Activated naive CD8-positive, alpha-beta T cell treated with anti-CD3 and anti-CD28 coated beads, Interleukin-2, amount 10 ng/mL, durations not matched to agents 7 days and 5 days (primary cell): ENCODE data around the gene NRIP2. TPM values are rescaled to one million over a fixed set of nuclear protein-coding genes. Genes with fewer than 3 reads are reported as not detected.

Experiments
- ATAC-seq: fragments of 150-1000 bp; cut with Tn5 transposase; one replicate; pipeline ENCODE4 v1.10.0; 2021; ENCODE audit warnings: low read depth, moderate library complexity
- POLR2A ChIA-PET: fragments of 350-600 bp; sonication (Branson Sonifier 250); formaldehyde crosslinking; loops from one replicate; lab custom pipeline; 2021; ENCODE audit warnings: antibody characterized with exemption; lab: Charles Lee
- DNase-seq: peaks from one replicate; pipeline ENCODE4 v3.0.0; 2021
- H3K27ac Mint-ChIP-seq: one replicate; pipeline ENCODE4 v1.8.0; 2022; ENCODE audit warnings: mild to moderate bottlenecking, mixed read lengths
- H3K27me3 Mint-ChIP-seq: one replicate; pipeline ENCODE4 v1.8.0; 2022; ENCODE audit warnings: mild to moderate bottlenecking, moderate library complexity, mixed read lengths
- H3K36me3 Mint-ChIP-seq: one replicate; pipeline ENCODE4 v1.8.0; 2021; ENCODE audit warnings: mild to moderate bottlenecking, mixed read lengths
- H3K4me1 Mint-ChIP-seq: one replicate; pipeline ENCODE4 v1.8.0; 2021; ENCODE audit warnings: mixed read lengths
- H3K4me3 Mint-ChIP-seq: one replicate; pipeline ENCODE4 v1.8.0; 2022; ENCODE audit warnings: mild to moderate bottlenecking, moderate library complexity, mixed read lengths
- H3K9me3 Mint-ChIP-seq: one replicate; pipeline ENCODE4 v1.8.0; 2021; ENCODE audit warnings: mixed read lengths
- total RNA-seq, 2 experiments: library from RNA; stranded (reverse); gene quantifications; one replicate each; pipeline ENCODE4 v1.2.3, GENCODE V29; 2021

The NRIP2 gene
- total RNA-seq, 2 experiments from 2014 or later = not detected

DNA sequence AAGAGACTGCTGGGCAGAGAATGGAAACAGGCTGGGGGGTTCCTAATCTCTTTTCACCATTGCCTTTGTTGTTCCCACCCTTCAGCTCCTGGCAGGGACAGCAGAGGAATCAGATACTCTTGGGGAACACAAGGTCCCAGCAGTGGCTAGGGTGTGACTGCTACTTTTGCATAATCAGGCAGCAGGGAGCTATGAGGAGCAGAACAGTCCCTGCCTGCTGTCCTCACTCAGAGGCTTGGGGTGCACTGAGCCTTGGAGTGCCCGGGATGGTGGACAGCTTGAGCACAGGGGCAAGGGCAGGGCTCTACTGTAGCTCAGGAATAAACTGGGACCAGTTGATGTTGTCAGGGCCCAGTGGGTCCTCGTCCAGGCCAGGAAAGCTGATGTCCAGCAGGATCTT, 23.5 kb upstream of the NRIP2 start:
- Mint-ChIP-seq H3K27me3 (no peaks in the 10 kb centered on the region), H3K4me3 (no peak overlapping the region), H3K4me1 (peaks cover 2% of the 10 kb centered on the region), H3K36me3 (peaks cover 31% of the 10 kb centered on the region), H3K27ac (no peak overlapping the region), H3K9me3 (no peaks in the 10 kb centered on the region)
- DNase-seq (no peak), ATAC-seq (no peak)
- POLR2A ChIA-PET = interaction anchor here (1.9 kb wide), 1 partner anchor 18 kb away, joined by 5 read pairs; the partner anchor contains the start of genes FOXM1 and RHNO1

- peaks cover 2% of the 10 kb centered on the region for H3K4me1 Mint-ChIP-seq
- H3K27ac Mint-ChIP-seq = no peak overlapping the region
- no peaks in the 10 kb centered on the region for H3K9me3 Mint-ChIP-seq
- no peak for DNase-seq
- no peak for ATAC-seq
- POLR2A ChIA-PET = interaction anchor here (0.6 kb wide), 1 partner anchor 18 kb away, joined by 4 read pairs; no protein-coding TSS in a partner anchor
- no peak overlapping the region for H3K4me3 Mint-ChIP-seq
- no peaks in the 10 kb centered on the region for H3K27me3 Mint-ChIP-seq
- H3K36me3 Mint-ChIP-seq = peaks cover 25% of the 10 kb centered on the region
Observed at GRCh38 chr12:2857576-2857975, 22.7 kb upstream of the NRIP2 start.

DNA sequence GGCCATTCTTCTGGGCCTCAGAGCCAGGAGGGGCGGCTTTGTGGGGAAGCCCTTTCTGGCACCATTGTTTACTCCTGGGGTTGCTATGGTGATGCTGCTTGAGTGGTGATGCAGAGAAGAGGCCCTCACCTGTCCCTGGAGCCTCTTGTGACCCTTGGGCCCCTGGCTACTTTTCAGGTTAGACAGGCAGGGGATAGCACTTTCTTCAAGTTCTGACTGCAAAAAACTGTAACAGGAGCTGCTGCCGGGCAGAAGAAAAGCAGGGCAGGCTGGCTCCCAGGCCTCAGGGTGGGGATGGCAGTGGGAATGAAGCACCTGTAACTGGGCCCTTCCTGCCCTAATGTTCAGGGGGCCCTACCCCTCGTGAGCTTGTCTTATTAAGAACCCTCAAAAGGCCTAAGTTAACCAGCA, 22.2 kb upstream of the NRIP2 start, which contains the start of gene TEX52:
TSS of gene TEX52 (minus strand) at position 19 of the 411 bp plus-strand sequence. CDS start at position 6, 13 bp downstream.
- H3K36me3 Mint-ChIP-seq = peaks cover 22% of the 10 kb centered on the region
- no peaks in the 10 kb centered on the region for H3K9me3 Mint-ChIP-seq
- H3K4me1 Mint-ChIP-seq = peaks cover 2% of the 10 kb centered on the region
- DNase-seq = no peak
- H3K27ac Mint-ChIP-seq = peak within 1 kb of the TSS; percentile 64
- no peak for ATAC-seq
- no peak within 1 kb of the TSS for H3K4me3 Mint-ChIP-seq
- POLR2A ChIA-PET = interaction anchor here (0.6 kb wide), 1 partner anchor 18 kb away, joined by 4 read pairs; no protein-coding TSS in a partner anchor
- no peaks in the 10 kb centered on the region for H3K27me3 Mint-ChIP-seq

DNA sequence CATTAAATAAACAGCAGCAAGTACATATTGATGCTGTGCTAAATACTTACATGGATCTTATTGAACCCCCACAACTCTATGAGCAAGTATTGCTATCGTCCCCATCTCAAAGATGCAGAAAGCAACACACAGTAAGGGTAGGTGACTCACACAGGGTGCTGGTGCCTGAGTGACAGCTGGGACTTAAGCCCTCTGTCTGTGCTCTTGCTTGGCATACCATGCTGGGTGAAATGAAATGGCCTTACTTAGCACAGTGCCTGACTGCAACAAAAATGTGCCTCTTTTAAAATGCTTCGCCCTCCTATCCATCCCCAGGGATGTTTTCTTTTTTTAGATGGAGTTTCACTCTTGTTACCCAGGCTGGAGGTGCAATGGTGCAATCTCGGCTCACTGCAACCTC, 21.2 kb upstream of the NRIP2 start:
- Mint-ChIP-seq H3K27ac (peak overlapping the region; percentile 63), H3K4me1 (peaks cover 2% of the 10 kb centered on the region)
- POLR2A ChIA-PET = no interaction called here

DNA sequence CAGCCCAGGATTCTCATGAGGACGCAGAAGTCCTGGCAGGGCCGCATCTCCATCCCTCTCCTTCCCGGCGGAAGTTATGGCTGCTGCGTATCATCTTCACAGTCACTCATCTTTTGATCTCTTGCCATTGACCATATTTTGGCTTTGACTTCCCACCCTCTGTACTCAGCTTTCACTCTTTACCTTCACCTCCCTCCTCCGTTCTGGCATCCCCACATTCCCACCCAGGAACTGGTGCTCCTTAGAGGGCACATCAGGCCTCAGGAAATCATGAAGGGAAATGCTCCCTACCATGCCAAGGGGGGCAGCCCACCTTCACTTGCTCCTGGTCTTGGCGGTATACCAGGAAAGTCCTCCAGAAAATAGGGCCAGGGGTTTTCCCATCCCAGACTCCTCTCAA, 20.7 kb upstream of the NRIP2 start:
- H3K4me3 Mint-ChIP-seq = no peak overlapping the region
- peaks cover 2% of the 10 kb centered on the region for H3K4me1 Mint-ChIP-seq
- peaks cover 15% of the 10 kb centered on the region for H3K36me3 Mint-ChIP-seq
- DNase-seq (no peak), ATAC-seq (no peak)
- no peaks in the 10 kb centered on the region for H3K27me3 Mint-ChIP-seq
- POLR2A ChIA-PET = no interaction called here
- H3K9me3 Mint-ChIP-seq = no peaks in the 10 kb centered on the region
- no peak overlapping the region for H3K27ac Mint-ChIP-seq

More for the DNA sequence above, 21.2 kb upstream of the NRIP2 start:
- no peak overlapping the region for H3K4me3 Mint-ChIP-seq
- no peaks in the 10 kb centered on the region for H3K9me3 Mint-ChIP-seq
- H3K36me3 Mint-ChIP-seq = peaks cover 16% of the 10 kb centered on the region
- ATAC-seq (no peak), DNase-seq (no peak)
- no peaks in the 10 kb centered on the region for H3K27me3 Mint-ChIP-seq

- no peaks in the 10 kb centered on the region for H3K9me3 Mint-ChIP-seq
Observed at GRCh38 chr12:2854669-2855453, 20.0 kb upstream of the NRIP2 start.

DNA sequence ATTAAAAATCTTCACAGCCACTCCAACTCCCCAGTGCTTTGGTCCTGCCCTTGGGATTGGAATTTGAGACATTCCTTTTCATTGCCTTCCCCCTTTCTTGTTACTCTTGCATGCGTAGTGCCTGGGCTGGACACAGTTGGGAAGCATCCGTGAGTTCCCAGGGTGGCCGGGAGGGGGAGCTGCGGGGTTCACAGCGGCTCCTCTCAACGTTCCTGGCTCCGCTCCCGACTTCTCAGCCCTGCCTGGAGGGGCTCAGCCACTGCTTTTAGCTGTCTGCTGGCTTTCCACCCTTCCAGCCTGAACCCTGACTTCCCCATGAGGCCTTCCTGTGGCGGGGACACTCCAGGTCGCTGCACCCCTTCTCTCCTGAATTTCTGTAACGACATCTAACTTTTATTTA, 18.8 kb upstream of the NRIP2 start:
- Mint-ChIP-seq H3K4me1 (peaks cover 2% of the 10 kb centered on the region), H3K27me3 (no peaks in the 10 kb centered on the region), H3K9me3 (no peaks in the 10 kb centered on the region), H3K36me3 (peaks cover 2% of the 10 kb centered on the region), H3K4me3 (no peak overlapping the region), H3K27ac (no peak overlapping the region)
- ATAC-seq (peak; percentile 51), DNase-seq (peak; percentile 62)
- POLR2A ChIA-PET = no interaction called here

More at GRCh38 chr12:2854669-2855453, 20.0 kb upstream of the NRIP2 start:
- Mint-ChIP-seq H3K36me3 (peaks cover 9% of the 10 kb centered on the region), H3K27ac (no peak overlapping the region), H3K4me1 (peaks cover 2% of the 10 kb centered on the region), H3K27me3 (no peaks in the 10 kb centered on the region), H3K4me3 (no peak overlapping the region)
- POLR2A ChIA-PET = interaction anchor here (0.5 to 1.1 kb wide), 2 partner anchors 25 to 28 kb away, joined by 3 read pairs; no protein-coding TSS in a partner anchor
- DNase-seq = no peak
- no peak for ATAC-seq

GRCh38 chr12:2851931-2852330, 17.1 kb upstream of the NRIP2 start:
- peaks cover 2% of the 10 kb centered on the region for H3K4me1 Mint-ChIP-seq
- no peaks in the 10 kb centered on the region for H3K9me3 Mint-ChIP-seq
- H3K27me3 Mint-ChIP-seq = no peaks in the 10 kb centered on the region
- no peak overlapping the region for H3K4me3 Mint-ChIP-seq
- H3K27ac Mint-ChIP-seq = no peak overlapping the region
- POLR2A ChIA-PET = interaction anchor here (0.7 to 0.9 kb wide), 2 partner anchors 11 to 1232 kb away, joined by 3 read pairs; no protein-coding TSS in a partner anchor
- ATAC-seq (no peak), DNase-seq (no peak)
- peaks cover 2% of the 10 kb centered on the region for H3K36me3 Mint-ChIP-seq

DNA sequence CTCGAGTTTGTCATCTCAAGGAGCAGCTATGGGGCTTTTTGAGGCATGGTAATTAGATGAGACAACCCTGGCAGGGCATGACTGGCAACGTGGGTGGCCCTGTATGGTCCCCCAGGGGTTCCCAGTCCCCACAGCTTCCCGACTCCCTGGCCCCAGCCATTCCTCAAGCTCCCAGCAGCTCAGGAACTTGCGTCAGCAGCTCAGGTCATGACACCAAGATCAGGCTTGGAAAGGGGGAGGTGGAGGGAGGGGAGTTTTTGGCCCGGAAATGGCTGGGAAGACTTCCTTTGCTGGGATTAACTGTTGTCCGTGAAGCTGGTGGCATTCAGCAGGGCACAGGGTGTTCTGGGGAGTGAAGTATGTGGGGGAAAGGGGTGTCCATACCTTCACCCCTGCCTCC, 10.4 kb upstream of the NRIP2 start:
- Mint-ChIP-seq H3K9me3 (no peaks in the 10 kb centered on the region), H3K36me3 (peaks cover 2% of the 10 kb centered on the region), H3K4me1 (no peaks in the 10 kb centered on the region), H3K27me3 (no peaks in the 10 kb centered on the region), H3K27ac (no peak overlapping the region), H3K4me3 (no peak overlapping the region)
- DNase-seq (no peak), ATAC-seq (no peak)
- POLR2A ChIA-PET = no interaction called here

- no peaks in the 10 kb centered on the region for H3K27me3 Mint-ChIP-seq
- DNase-seq = no peak
- POLR2A ChIA-PET = no interaction called here
- H3K9me3 Mint-ChIP-seq = no peaks in the 10 kb centered on the region
- no peak overlapping the region for H3K4me3 Mint-ChIP-seq
- ATAC-seq = no peak
- H3K27ac Mint-ChIP-seq = no peak overlapping the region
- H3K4me1 Mint-ChIP-seq = no peaks in the 10 kb centered on the region
- peaks cover 2% of the 10 kb centered on the region for H3K36me3 Mint-ChIP-seq
Observed at GRCh38 chr12:2844786-2845185, 10.0 kb upstream of the NRIP2 start.

- Mint-ChIP-seq H3K9me3 (no peaks in the 10 kb centered on the region), H3K36me3 (peaks cover 6% of the 10 kb centered on the region)
- POLR2A ChIA-PET = no interaction called here
Observed at GRCh38 chr12:2842948-2843347, 8.1 kb upstream of the NRIP2 start.

DNA sequence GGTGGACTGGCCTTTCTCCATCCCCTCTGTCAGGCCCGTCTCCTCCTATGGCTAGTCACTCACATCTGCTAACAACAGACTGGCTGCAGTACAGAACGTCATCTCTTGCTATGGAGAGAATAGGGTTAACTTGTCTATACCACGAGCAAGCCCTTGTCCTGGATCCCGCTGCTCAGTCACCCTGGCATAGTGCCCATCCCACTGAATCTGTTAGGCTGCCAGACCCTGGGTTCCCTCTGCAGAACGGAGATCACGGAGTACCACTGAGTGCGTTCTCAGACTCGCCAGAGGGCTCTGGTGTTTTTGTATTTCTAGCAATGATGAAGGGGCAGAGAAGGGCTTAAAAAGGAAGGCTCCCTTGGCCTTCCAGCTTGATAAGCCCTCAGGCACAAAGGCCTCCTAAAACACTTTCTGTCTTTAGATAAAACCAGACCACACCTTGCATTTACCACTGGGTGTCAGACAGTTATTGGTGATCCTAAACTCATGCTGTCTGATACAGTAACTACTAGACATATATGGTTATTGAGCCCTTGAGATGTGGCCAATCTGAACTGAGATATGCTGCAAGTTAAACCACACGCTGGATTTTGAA, 6.3 kb upstream of the NRIP2 start:
- Mint-ChIP-seq H3K4me1 (peaks cover 2% of the 10 kb centered on the region), H3K36me3 (peaks cover 10% of the 10 kb centered on the region), H3K4me3 (no peak overlapping the region), H3K27me3 (no peaks in the 10 kb centered on the region), H3K9me3 (no peaks in the 10 kb centered on the region), H3K27ac (no peak overlapping the region)
- POLR2A ChIA-PET = no interaction called here
- DNase-seq (no peak), ATAC-seq (no peak)

More at GRCh38 chr12:2842948-2843347, 8.1 kb upstream of the NRIP2 start:
- no peak for ATAC-seq
- no peak overlapping the region for H3K4me3 Mint-ChIP-seq
- no peak overlapping the region for H3K27ac Mint-ChIP-seq
- H3K4me1 Mint-ChIP-seq = peaks cover 2% of the 10 kb centered on the region
- DNase-seq = no peak
- no peaks in the 10 kb centered on the region for H3K27me3 Mint-ChIP-seq

- Mint-ChIP-seq H3K4me3 (no peak overlapping the region), H3K27ac (no peak overlapping the region), H3K4me1 (peaks cover 2% of the 10 kb centered on the region), H3K9me3 (no peaks in the 10 kb centered on the region), H3K36me3 (peaks cover 8% of the 10 kb centered on the region), H3K27me3 (no peaks in the 10 kb centered on the region)
- ATAC-seq (no peak), DNase-seq (no peak)
- POLR2A ChIA-PET = no interaction called here
Observed at GRCh38 chr12:2836574-2836973, 1.7 kb upstream of the NRIP2 start.
